ENCODE results near the gene CARF.

The CARF gene

GRCh38 chr2:203021991-203022390 lies 109.9 kb downstream of the CARF start:
- no peak for DNase-seq

GRCh38 chr2:203022751-203023150 lies 110.7 kb downstream of the CARF start:
- no peak for DNase-seq

DNA sequence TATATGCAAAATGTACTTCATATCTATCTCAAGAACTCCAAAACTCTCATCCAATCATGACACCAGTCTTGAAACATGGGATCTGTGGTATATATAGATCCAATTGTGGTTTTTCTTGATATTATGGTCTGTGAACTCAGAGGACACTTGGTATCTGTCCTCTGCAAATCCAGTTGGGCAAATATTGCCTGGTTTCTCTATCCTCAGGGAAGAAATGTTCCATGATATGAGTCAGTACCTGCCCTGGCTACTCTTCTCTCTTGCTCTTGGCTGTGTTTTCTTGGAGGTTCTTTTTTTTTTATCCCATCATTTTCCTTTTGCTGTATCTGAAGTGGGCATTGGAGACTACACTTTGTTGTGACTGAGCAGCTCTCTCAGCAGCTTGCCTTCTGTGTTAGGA lies 113.5 kb downstream of the CARF start:
- no peak for DNase-seq

GRCh38 chr2:203030545-203030944 lies 118.5 kb downstream of the CARF start:
- no peak for DNase-seq

- DNase-seq, result no peak
These were observed 118.9 kb downstream of the CARF start for GRCh38 chr2:203030991-203031390.

- no peak for DNase-seq
These were observed 121.3 kb downstream of the CARF start for GRCh38 chr2:203033395-203033794.

DNA sequence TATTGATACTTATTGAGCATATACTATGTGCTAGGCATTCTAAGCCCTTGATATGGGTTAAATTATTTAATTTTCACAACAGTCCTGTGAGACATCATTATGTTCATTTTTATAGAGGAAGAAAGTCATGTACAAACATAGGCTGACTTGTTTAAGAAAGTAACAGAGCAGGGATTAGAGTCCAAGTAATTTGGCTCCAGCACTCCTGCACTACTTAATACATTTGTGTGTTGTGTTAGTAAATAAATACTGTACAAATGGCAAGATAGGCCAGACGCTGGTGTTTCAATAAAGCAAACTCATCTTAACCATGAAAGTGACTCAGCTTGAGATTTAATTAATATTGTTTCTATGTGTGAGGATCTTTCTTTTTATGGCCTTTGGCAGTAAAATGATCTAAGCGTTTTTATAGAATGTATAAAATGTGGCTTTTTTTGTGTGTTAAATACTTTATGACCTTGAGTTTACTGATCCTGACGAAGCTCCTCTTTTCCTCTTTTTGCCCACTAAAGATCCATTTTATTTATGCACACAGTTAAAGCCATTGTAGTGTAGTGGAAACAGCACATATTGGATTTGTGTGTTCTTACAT lies 123.9 kb downstream of the CARF start:
- DNase-seq, result no peak
